Measurements from ENCODE around the gene POM121L12.

DNA sequence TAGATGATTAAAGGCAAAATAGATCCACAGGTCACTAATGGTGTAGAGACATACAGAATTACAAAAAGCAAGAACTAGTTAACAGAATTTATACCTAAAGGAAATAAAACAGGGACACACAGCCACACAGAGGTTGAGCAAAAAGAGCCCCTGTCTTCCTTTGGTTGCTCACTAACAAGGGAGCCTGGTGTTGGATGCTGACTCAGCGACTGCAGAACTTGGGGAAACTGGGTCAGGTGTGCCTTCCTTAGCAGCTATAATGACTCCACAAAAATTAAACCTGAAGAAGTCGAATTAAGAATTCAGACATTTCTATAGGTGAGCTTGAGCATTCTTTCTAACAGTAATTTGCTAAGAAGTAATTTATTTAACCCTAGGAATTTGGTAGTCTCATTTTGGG lies 15.0 kb downstream of the POM121L12 start:
- no peak for TF ChIP-seq EZH2 (IDR thresholded peaks at IDR 0.05; ENCODE audit: borderline replicate concordance, insufficient read depth, low read depth, low read length, poor library complexity, severe bottlenecking)
- TF ChIP-seq, protein P1, sequence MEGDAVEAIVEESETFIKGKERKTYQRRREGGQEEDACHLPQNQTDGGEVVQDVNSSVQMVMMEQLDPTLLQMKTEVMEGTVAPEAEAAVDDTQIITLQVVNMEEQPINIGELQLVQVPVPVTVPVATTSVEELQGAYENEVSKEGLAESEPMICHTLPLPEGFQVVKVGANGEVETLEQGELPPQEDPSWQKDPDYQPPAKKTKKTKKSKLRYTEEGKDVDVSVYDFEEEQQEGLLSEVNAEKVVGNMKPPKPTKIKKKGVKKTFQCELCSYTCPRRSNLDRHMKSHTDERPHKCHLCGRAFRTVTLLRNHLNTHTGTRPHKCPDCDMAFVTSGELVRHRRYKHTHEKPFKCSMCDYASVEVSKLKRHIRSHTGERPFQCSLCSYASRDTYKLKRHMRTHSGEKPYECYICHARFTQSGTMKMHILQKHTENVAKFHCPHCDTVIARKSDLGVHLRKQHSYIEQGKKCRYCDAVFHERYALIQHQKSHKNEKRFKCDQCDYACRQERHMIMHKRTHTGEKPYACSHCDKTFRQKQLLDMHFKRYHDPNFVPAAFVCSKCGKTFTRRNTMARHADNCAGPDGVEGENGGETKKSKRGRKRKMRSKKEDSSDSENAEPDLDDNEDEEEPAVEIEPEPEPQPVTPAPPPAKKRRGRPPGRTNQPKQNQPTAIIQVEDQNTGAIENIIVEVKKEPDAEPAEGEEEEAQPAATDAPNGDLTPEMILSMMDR (IDR thresholded peaks at IDR 0.05) = no peak

All from B cell (primary cell).